Nephron (organoid): Measurements from ENCODE around the gene CCL19.

ENCODE experiments used
- H3K27ac Mint-ChIP-seq, 3 experiments: 2 replicates each; pipeline ENCODE4 v1.8.0; 2020; ENCODE audit warnings: mixed read lengths in 3 of 3, mild to moderate bottlenecking in 2 of 3, moderate library complexity in 1 of 3
- H3K27me3 Mint-ChIP-seq: 2 replicates; pipeline ENCODE4 v1.8.0; 2021; ENCODE audit warnings: low read depth, mild to moderate bottlenecking, moderate library complexity, mixed read lengths
- H3K36me3 Mint-ChIP-seq: 2 replicates; pipeline ENCODE4 v1.8.0; 2020; ENCODE audit warnings: low read depth, mixed read lengths
- H3K4me1 Mint-ChIP-seq: 2 replicates; pipeline ENCODE4 v1.8.0; 2020; ENCODE audit warnings: mixed read lengths
- H3K4me3 Mint-ChIP-seq, 3 experiments: 2 replicates each; pipeline ENCODE4 v1.8.0; 2020; ENCODE audit warnings: mild to moderate bottlenecking in 3 of 3, mixed read lengths in 3 of 3, moderate library complexity in 2 of 3
- H3K9me3 Mint-ChIP-seq: 2 replicates; pipeline ENCODE4 v1.8.0; 2020; ENCODE audit warnings: mixed read lengths
- CTCF ChIP-seq, 3 experiments: fragments of 200-600 bp; sonication (generic); IDR thresholded peaks; one replicate each; pipeline ENCODE4 v1.5.0; 2021; ENCODE audit warnings: antibody characterized with exemption in 3 of 3; ENCODE audit not compliant: unreplicated experiment in 3 of 3

CCL19 gene

DNA sequence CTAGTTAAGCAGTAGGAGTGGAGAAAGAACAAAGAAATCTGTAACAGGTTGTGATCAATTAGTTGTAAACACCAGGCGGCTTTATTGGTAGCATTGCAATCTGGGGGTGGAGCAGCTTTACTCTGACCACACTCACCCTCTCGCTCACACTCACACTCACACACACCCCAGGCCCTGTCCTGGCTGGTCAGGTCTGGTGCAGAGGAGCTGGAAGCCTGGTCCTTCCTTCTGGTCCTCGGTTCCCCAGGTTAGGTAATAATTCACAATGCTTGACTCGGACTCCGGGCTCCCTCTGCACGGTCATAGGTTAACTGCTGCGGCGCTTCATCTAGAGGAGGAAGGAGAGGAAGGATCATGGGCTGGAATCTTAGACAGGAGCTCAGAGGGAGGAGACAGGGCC lies 1.6 kb downstream of the CCL19 start:
- no peak for TF ChIP-seq CTCF (IDR thresholded peaks at IDR 0.05; ENCODE audit: unreplicated experiment in 3 of 3)
- Mint-ChIP-seq H3K36me3 (peaks cover 7% of the 10 kb centered on the region), H3K9me3 (no peaks in the 10 kb centered on the region), H3K27me3 (peaks cover 3% of the 10 kb centered on the region), H3K27ac (peak overlapping the region in 1 of 3 experiments; percentile 41), H3K4me3 (no peak overlapping the region), H3K4me1 (no peaks in the 10 kb centered on the region)

- no peak for TF ChIP-seq CTCF (IDR thresholded peaks at IDR 0.05; ENCODE audit: unreplicated experiment in 3 of 3)
- peaks cover 10% of the 10 kb centered on the region for H3K36me3 Mint-ChIP-seq
- H3K4me1 Mint-ChIP-seq, result no peaks in the 10 kb centered on the region
- no peaks in the 10 kb centered on the region for H3K9me3 Mint-ChIP-seq
- H3K27me3 Mint-ChIP-seq, result peaks cover 3% of the 10 kb centered on the region
- H3K27ac Mint-ChIP-seq, result no peak overlapping the region
- H3K4me3 Mint-ChIP-seq, result no peak overlapping the region
Observed at GRCh38 chr9:34689116-34689470, 2.0 kb downstream of the CCL19 start.

DNA sequence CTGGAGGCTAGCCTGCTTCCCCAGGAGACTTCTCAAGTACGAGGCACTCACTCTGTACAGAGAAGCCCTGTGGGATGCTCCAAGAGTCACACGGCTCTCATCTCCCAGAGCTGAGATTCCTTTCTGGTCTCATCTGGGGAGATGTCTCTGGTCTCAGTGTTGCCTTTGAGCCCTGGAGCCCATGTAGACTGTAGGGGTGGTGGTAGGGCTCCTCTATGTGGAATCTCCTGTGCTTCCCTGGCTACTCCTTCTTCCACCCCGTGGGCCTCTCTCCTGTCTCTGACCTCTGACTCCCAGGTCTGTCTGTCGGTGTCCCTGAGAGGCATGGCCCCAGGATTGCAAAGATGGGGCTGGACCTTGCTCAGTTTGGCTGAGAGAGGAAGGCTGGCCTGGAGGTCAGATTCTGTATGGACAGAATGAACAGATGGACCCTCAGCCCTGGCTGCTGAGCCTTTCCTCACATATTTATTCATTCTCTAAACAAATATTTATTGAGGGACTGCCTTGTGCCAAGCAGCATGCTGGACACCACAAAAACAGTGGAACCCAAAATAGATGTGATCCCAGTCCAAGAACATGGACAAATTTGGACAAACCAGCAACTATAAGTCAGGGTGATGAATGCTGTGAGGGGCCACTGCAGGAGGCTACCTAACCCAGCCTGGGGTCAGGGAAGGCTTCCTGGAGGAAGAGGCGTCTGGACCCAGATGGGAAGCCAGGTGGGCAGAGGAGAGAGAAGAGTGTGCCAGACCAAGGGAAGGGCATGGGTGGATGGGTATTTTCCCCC lies 2.6 kb downstream of the CCL19 start:
- no peak for TF ChIP-seq CTCF (IDR thresholded peaks at IDR 0.05; ENCODE audit: unreplicated experiment in 3 of 3)
- H3K27ac Mint-ChIP-seq, result no peak overlapping the region
- no peaks in the 10 kb centered on the region for H3K9me3 Mint-ChIP-seq
- no peak overlapping the region for H3K4me3 Mint-ChIP-seq
- no peaks in the 10 kb centered on the region for H3K4me1 Mint-ChIP-seq
- H3K36me3 Mint-ChIP-seq, result peaks cover 10% of the 10 kb centered on the region
- H3K27me3 Mint-ChIP-seq, result peaks cover 3% of the 10 kb centered on the region

- Mint-ChIP-seq H3K27ac (no peak overlapping the region), H3K9me3 (no peaks in the 10 kb centered on the region)
Observed at GRCh38 chr9:34687276-34688030, 3.6 kb downstream of the CCL19 start.

DNA sequence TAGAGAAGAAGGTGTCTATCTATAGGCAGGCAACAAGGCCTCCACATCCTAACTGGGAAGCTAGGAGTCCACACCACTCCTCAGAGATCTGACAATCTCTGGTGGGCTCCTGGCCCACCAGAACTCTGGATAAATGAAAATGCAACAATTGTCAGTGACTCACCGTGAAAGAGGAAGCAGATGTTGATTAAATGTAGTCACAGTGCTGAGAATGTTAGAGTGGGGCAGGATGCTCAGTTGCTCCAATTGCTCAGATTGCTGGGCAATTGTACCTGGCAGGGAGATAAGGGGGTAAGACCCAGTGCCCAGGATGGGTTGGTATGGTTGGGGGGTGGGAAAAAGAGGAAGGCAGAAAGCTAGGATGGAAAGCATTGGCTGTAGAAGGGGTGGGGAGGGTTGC lies 4.3 kb downstream of the CCL19 start:
- Mint-ChIP-seq H3K27me3 (peaks cover 3% of the 10 kb centered on the region), H3K9me3 (no peaks in the 10 kb centered on the region), H3K36me3 (peaks cover 17% of the 10 kb centered on the region), H3K27ac (no peak overlapping the region), H3K4me1 (no peaks in the 10 kb centered on the region), H3K4me3 (no peak overlapping the region)
- no peak for TF ChIP-seq CTCF (IDR thresholded peaks at IDR 0.05; ENCODE audit: unreplicated experiment in 3 of 3)

More at GRCh38 chr9:34687276-34688030, 3.6 kb downstream of the CCL19 start:
- Mint-ChIP-seq H3K27me3 (peaks cover 3% of the 10 kb centered on the region), H3K4me1 (no peaks in the 10 kb centered on the region), H3K4me3 (no peak overlapping the region), H3K36me3 (peaks cover 12% of the 10 kb centered on the region)
- no peak for TF ChIP-seq CTCF (IDR thresholded peaks at IDR 0.05; ENCODE audit: unreplicated experiment in 3 of 3)
